Activated CD4-positive, alpha-beta T cell treated with anti-CD3 and anti-CD28 coated beads, Interleukin-2, amount 50 U/mL, for 1 hour (primary cell): ENCODE data around the gene SPDYE2.
"Not testable (repeated sequence)": the region's sequence is repeated elsewhere in the genome, so short reads cannot be mapped to it uniquely, and the experiment has no call there.

Experiments used
- DNase-seq: peaks from one replicate; pipeline ENCODE4 v3.0.0-alpha.2; 2020

SPDYE2 gene

GRCh38 chr7:102542083-102542482 is 8.9 kb upstream of the SPDYE2 start:
- DNase-seq: not testable (repeated sequence)

- DNase-seq: not testable (repeated sequence)
These were observed 8.3 kb upstream of the SPDYE2 start for GRCh38 chr7:102542771-102543170.

GRCh38 chr7:102543596-102543995 is 7.4 kb upstream of the SPDYE2 start, which contains the start of gene UPK3BL2:
TSS of gene UPK3BL2 (minus strand) at chr7:102543696. CDS start at chr7:102543636, 60 bp downstream.
- DNase-seq: not testable (repeated sequence)

GRCh38 chr7:102544372-102544771 is 6.7 kb upstream of the SPDYE2 start:
- not testable (repeated sequence) for DNase-seq

- DNase-seq: not testable (repeated sequence)
These were observed 5.7 kb upstream of the SPDYE2 start for GRCh38 chr7:102545288-102545687.

- DNase-seq: not testable (repeated sequence)
These were observed 4.7 kb upstream of the SPDYE2 start for GRCh38 chr7:102546353-102546752.

GRCh38 chr7:102568620-102569019 is 17.6 kb downstream of the SPDYE2 start:
- not testable (repeated sequence) for DNase-seq

GRCh38 chr7:102572261-102573239 is 21.5 kb downstream of the SPDYE2 start, which contains the start of gene POLR2J3:
TSS of gene POLR2J3 (minus strand) at chr7:102572583. CDS start at chr7:102572521, 62 bp downstream.
- peak; percentile 99 for DNase-seq

- DNase-seq: not testable (repeated sequence)
These were observed 23.6 kb downstream of the SPDYE2 start for GRCh38 chr7:102574607-102575006.

- DNase-seq: not testable (repeated sequence)
These were observed 25.3 kb downstream of the SPDYE2 start for GRCh38 chr7:102576363-102576762.

- DNase-seq: not testable (repeated sequence)
These were observed 26.6 kb downstream of the SPDYE2 start for GRCh38 chr7:102577315-102578240.

GRCh38 chr7:102578486-102578885 is 27.5 kb downstream of the SPDYE2 start:
- DNase-seq: not testable (repeated sequence)

GRCh38 chr7:102581722-102582121 is 30.7 kb downstream of the SPDYE2 start:
- DNase-seq: not testable (repeated sequence)

- not testable (repeated sequence) for DNase-seq
These were observed 32.5 kb downstream of the SPDYE2 start for GRCh38 chr7:102583495-102583894.

GRCh38 chr7:102589857-102590256 is 38.8 kb downstream of the SPDYE2 start:
- DNase-seq: not testable (repeated sequence)

GRCh38 chr7:102592477-102593019 is 41.5 kb downstream of the SPDYE2 start:
- peak; percentile 35 for DNase-seq

GRCh38 chr7:102593637-102594334 is 42.8 kb downstream of the SPDYE2 start:
- DNase-seq: not testable (repeated sequence)

GRCh38 chr7:102596036-102596435 is 45.0 kb downstream of the SPDYE2 start:
- DNase-seq: not testable (repeated sequence)

- DNase-seq: not testable (repeated sequence)
These were observed 48.7 kb downstream of the SPDYE2 start for GRCh38 chr7:102599699-102600098.

GRCh38 chr7:102602317-102602716 is 51.3 kb downstream of the SPDYE2 start:
- DNase-seq: not testable (repeated sequence)

GRCh38 chr7:102604431-102605145 is 53.6 kb downstream of the SPDYE2 start:
- DNase-seq: not testable (repeated sequence)
